ENCODE results near the gene WDR33.

WDR33 gene

GRCh38 chr2:127688405-127688804 lies 122.6 kb downstream of the WDR33 start:
- Mint-ChIP-seq H3K4me3 (no peak overlapping the region), H3K36me3 (ENCODE audit: low read depth) (no peaks in the 10 kb centered on the region), H3K27ac (no peak overlapping the region), H3K27me3 (ENCODE audit: low read depth) (peaks cover 19% of the 10 kb centered on the region), H3K4me1 (ENCODE audit: low read depth) (no peaks in the 10 kb centered on the region), H3K9me3 (peaks cover 31% of the 10 kb centered on the region)

- Mint-ChIP-seq H3K27me3 (ENCODE audit: low read depth) (peaks cover 31% of the 10 kb centered on the region), H3K36me3 (ENCODE audit: low read depth) (no peaks in the 10 kb centered on the region), H3K9me3 (peaks cover 13% of the 10 kb centered on the region), H3K27ac (no peak overlapping the region), H3K4me3 (no peak overlapping the region), H3K4me1 (ENCODE audit: low read depth) (no peaks in the 10 kb centered on the region)
Measured at GRCh38 chr2:127685410-127686080, 125.4 kb downstream of the WDR33 start.

GRCh38 chr2:127683757-127684156 lies 127.2 kb downstream of the WDR33 start:
- Mint-ChIP-seq H3K4me3 (no peak overlapping the region), H3K4me1 (ENCODE audit: low read depth) (no peaks in the 10 kb centered on the region), H3K36me3 (ENCODE audit: low read depth) (no peaks in the 10 kb centered on the region), H3K27me3 (ENCODE audit: low read depth) (peaks cover 33% of the 10 kb centered on the region), H3K9me3 (peaks cover 7% of the 10 kb centered on the region), H3K27ac (no peak overlapping the region)

- H3K9me3 Mint-ChIP-seq = peaks cover 2% of the 10 kb centered on the region
- H3K4me3 Mint-ChIP-seq = no peak overlapping the region
- H3K27ac Mint-ChIP-seq = no peak overlapping the region
- H3K27me3 Mint-ChIP-seq (ENCODE audit: low read depth) = peaks cover 39% of the 10 kb centered on the region
- no peaks in the 10 kb centered on the region for H3K36me3 Mint-ChIP-seq (ENCODE audit: low read depth)
- H3K4me1 Mint-ChIP-seq (ENCODE audit: low read depth) = no peaks in the 10 kb centered on the region
Measured at GRCh38 chr2:127683056-127683455, 127.9 kb downstream of the WDR33 start.

- Mint-ChIP-seq H3K36me3 (ENCODE audit: low read depth) (no peaks in the 10 kb centered on the region), H3K27me3 (ENCODE audit: low read depth) (peaks cover 45% of the 10 kb centered on the region), H3K4me3 (no peak overlapping the region), H3K4me1 (ENCODE audit: low read depth) (no peaks in the 10 kb centered on the region), H3K27ac (no peak overlapping the region), H3K9me3 (no peaks in the 10 kb centered on the region)
Measured at GRCh38 chr2:127681976-127682857, 128.8 kb downstream of the WDR33 start.

- H3K9me3 Mint-ChIP-seq = no peaks in the 10 kb centered on the region
- peaks cover 45% of the 10 kb centered on the region for H3K27me3 Mint-ChIP-seq (ENCODE audit: low read depth)
- no peak overlapping the region for H3K4me3 Mint-ChIP-seq
- no peak overlapping the region for H3K27ac Mint-ChIP-seq
- no peaks in the 10 kb centered on the region for H3K4me1 Mint-ChIP-seq (ENCODE audit: low read depth)
- no peaks in the 10 kb centered on the region for H3K36me3 Mint-ChIP-seq (ENCODE audit: low read depth)
Measured at GRCh38 chr2:127681288-127681804, 129.6 kb downstream of the WDR33 start.

- Mint-ChIP-seq H3K4me1 (ENCODE audit: low read depth) (no peaks in the 10 kb centered on the region), H3K27me3 (ENCODE audit: low read depth) (peaks cover 49% of the 10 kb centered on the region), H3K27ac (no peak overlapping the region), H3K4me3 (no peak overlapping the region), H3K9me3 (no peaks in the 10 kb centered on the region), H3K36me3 (ENCODE audit: low read depth) (no peaks in the 10 kb centered on the region)
Measured at GRCh38 chr2:127680706-127681287, 130.2 kb downstream of the WDR33 start.

GRCh38 chr2:127679680-127680361 lies 131.2 kb downstream of the WDR33 start:
- peaks cover 51% of the 10 kb centered on the region for H3K27me3 Mint-ChIP-seq (ENCODE audit: low read depth)
- H3K9me3 Mint-ChIP-seq = no peaks in the 10 kb centered on the region
- no peak overlapping the region for H3K27ac Mint-ChIP-seq
- H3K4me3 Mint-ChIP-seq = no peak overlapping the region
- no peaks in the 10 kb centered on the region for H3K4me1 Mint-ChIP-seq (ENCODE audit: low read depth)
- H3K36me3 Mint-ChIP-seq (ENCODE audit: low read depth) = no peaks in the 10 kb centered on the region

- H3K27ac Mint-ChIP-seq = no peak overlapping the region
- no peak overlapping the region for H3K4me3 Mint-ChIP-seq
- peaks cover 5% of the 10 kb centered on the region for H3K4me1 Mint-ChIP-seq (ENCODE audit: low read depth)
- H3K27me3 Mint-ChIP-seq (ENCODE audit: low read depth) = peaks cover 56% of the 10 kb centered on the region
- H3K9me3 Mint-ChIP-seq = no peaks in the 10 kb centered on the region
- H3K36me3 Mint-ChIP-seq (ENCODE audit: low read depth) = no peaks in the 10 kb centered on the region
Measured at GRCh38 chr2:127678991-127679390, 132.0 kb downstream of the WDR33 start.

GRCh38 chr2:127678531-127678930 lies 132.4 kb downstream of the WDR33 start:
- Mint-ChIP-seq H3K4me1 (ENCODE audit: low read depth) (peaks cover 5% of the 10 kb centered on the region), H3K4me3 (no peak overlapping the region), H3K27ac (no peak overlapping the region), H3K36me3 (ENCODE audit: low read depth) (no peaks in the 10 kb centered on the region), H3K27me3 (ENCODE audit: low read depth) (peaks cover 58% of the 10 kb centered on the region), H3K9me3 (no peaks in the 10 kb centered on the region)

- Mint-ChIP-seq H3K4me1 (ENCODE audit: low read depth) (peaks cover 5% of the 10 kb centered on the region), H3K27me3 (ENCODE audit: low read depth) (peaks cover 67% of the 10 kb centered on the region)
Measured at GRCh38 chr2:127676906-127677305, 134.1 kb downstream of the WDR33 start.

GRCh38 chr2:127675331-127676261 lies 135.4 kb downstream of the WDR33 start, which contains the start of gene LIMS2:
LIMS2 (minus strand) TSS chr2:127675530; CDS start chr2:127675024, 506 bp downstream.
- Mint-ChIP-seq H3K27me3 (ENCODE audit: low read depth) (peaks cover 63% of the 10 kb centered on the region), H3K36me3 (ENCODE audit: low read depth) (no peaks in the 10 kb centered on the region), H3K27ac (no peak within 1 kb of the TSS), H3K4me3 (peak within 1 kb of the TSS; percentile 71), H3K4me1 (ENCODE audit: low read depth) (peaks cover 5% of the 10 kb centered on the region), H3K9me3 (no peaks in the 10 kb centered on the region)

More at GRCh38 chr2:127676906-127677305, 134.1 kb downstream of the WDR33 start:
- H3K36me3 Mint-ChIP-seq (ENCODE audit: low read depth) = no peaks in the 10 kb centered on the region
- H3K27ac Mint-ChIP-seq = no peak overlapping the region
- H3K4me3 Mint-ChIP-seq = no peak overlapping the region
- no peaks in the 10 kb centered on the region for H3K9me3 Mint-ChIP-seq

Measured in T-helper 1 cell treated with Interleukin-12 subunit alpha and Interleukin-12 subunit beta and Interleukin-4 antibody, amounts not matched to agents 30 μg/mL and 1 μg/mL, for 36 hours (primary cell).